ENCODE results near the gene GPR3.
"Not testable (repeated sequence)": the region's sequence is repeated elsewhere in the genome, so short reads cannot be mapped to it uniquely, and the experiment has no call there.

Gene GPR3

GRCh38 chr1:27400082-27400962, 7.9 kb downstream of the GPR3 start:
- no peak for DNase-seq (ENCODE audit: low read depth)

GRCh38 chr1:27400963-27401341, 8.5 kb downstream of the GPR3 start:
- no peak for DNase-seq (ENCODE audit: low read depth)

GRCh38 chr1:27402349-27402754, 9.9 kb downstream of the GPR3 start:
- DNase-seq (ENCODE audit: low read depth) = no peak

GRCh38 chr1:27403065-27403726, 10.8 kb downstream of the GPR3 start:
- DNase-seq (ENCODE audit: low read depth) = no peak

- no peak for DNase-seq (ENCODE audit: low read depth)
These were observed 11.5 kb downstream of the GPR3 start for GRCh38 chr1:27403931-27404330.

- DNase-seq (ENCODE audit: low read depth) = no peak
These were observed 12.7 kb downstream of the GPR3 start for GRCh38 chr1:27405074-27405473.

GRCh38 chr1:27405598-27406361, 13.4 kb downstream of the GPR3 start:
- DNase-seq (ENCODE audit: low read depth) = not testable (repeated sequence)

- DNase-seq (ENCODE audit: low read depth) = no peak
These were observed 13.9 kb downstream of the GPR3 start for GRCh38 chr1:27406362-27406680.

GRCh38 chr1:27406791-27407190, 14.4 kb downstream of the GPR3 start:
- DNase-seq (ENCODE audit: low read depth) = not testable (repeated sequence)

- DNase-seq (ENCODE audit: low read depth) = no peak
These were observed 15.7 kb downstream of the GPR3 start for GRCh38 chr1:27408151-27408550.

- DNase-seq (ENCODE audit: low read depth) = no peak
These were observed 17.2 kb downstream of the GPR3 start for GRCh38 chr1:27409669-27410068.

GRCh38 chr1:27410709-27411108, 18.3 kb downstream of the GPR3 start:
- no peak for DNase-seq (ENCODE audit: low read depth)

- no peak for DNase-seq (ENCODE audit: low read depth)
These were observed 20.1 kb downstream of the GPR3 start for GRCh38 chr1:27412502-27412901.

- no peak for DNase-seq (ENCODE audit: low read depth)
These were observed 20.6 kb downstream of the GPR3 start for GRCh38 chr1:27413004-27413403.

GRCh38 chr1:27414091-27414490, 21.7 kb downstream of the GPR3 start:
- DNase-seq (ENCODE audit: low read depth) = no peak

GRCh38 chr1:27416387-27417111, 24.1 kb downstream of the GPR3 start:
- DNase-seq (ENCODE audit: low read depth) = peak; percentile 29

- no peak for DNase-seq (ENCODE audit: low read depth)
These were observed 25.3 kb downstream of the GPR3 start for GRCh38 chr1:27417713-27418112.

- DNase-seq (ENCODE audit: low read depth) = no peak
These were observed 26.1 kb downstream of the GPR3 start for GRCh38 chr1:27418326-27419185.

GRCh38 chr1:27423709-27424108, 31.3 kb downstream of the GPR3 start:
- DNase-seq (ENCODE audit: low read depth) = no peak

GRCh38 chr1:27427329-27427728, 34.9 kb downstream of the GPR3 start:
- DNase-seq (ENCODE audit: low read depth) = no peak

- DNase-seq (ENCODE audit: low read depth) = no peak
These were observed 35.4 kb downstream of the GPR3 start for GRCh38 chr1:27427816-27428315.
